ENCODE results near the gene MAN2B2. TPM values are rescaled to one million over a fixed set of nuclear protein-coding genes. Genes with fewer than 3 reads are reported as not detected.

Gene MAN2B2
- total RNA-seq, 2 experiments from 2014 or later = 10.8 to 13.0 TPM

GRCh38 chr4:6541789-6542188 lies 33.2 kb upstream of the MAN2B2 start:
- ChIA-PET CTCF (no interaction called here), POLR2A (no interaction called here)
- Mint-ChIP-seq H3K4me1 (ENCODE audit: low read depth) (no peaks in the 10 kb centered on the region), H3K36me3 (ENCODE audit: low read depth) (no peaks in the 10 kb centered on the region), H3K9me3 (no peaks in the 10 kb centered on the region), H3K27me3 (peaks cover 6% of the 10 kb centered on the region), H3K27ac (no peak overlapping the region), H3K4me3 (no peak overlapping the region)
- no peak for ATAC-seq
- no peak for DNase-seq
- intact Hi-C loops (cut with micrococcal nuclease) = no loop called here
- TF ChIP-seq CTCF (IDR thresholded peaks at IDR 0.05) = no peak

- ATAC-seq (no peak), DNase-seq (no peak)
- intact Hi-C loops (cut with micrococcal nuclease) = no loop called here
- no peak overlapping the region for H3K4me3 Mint-ChIP-seq
- no peaks in the 10 kb centered on the region for H3K4me1 Mint-ChIP-seq (ENCODE audit: low read depth)
- H3K36me3 Mint-ChIP-seq (ENCODE audit: low read depth) = no peaks in the 10 kb centered on the region
- no peaks in the 10 kb centered on the region for H3K9me3 Mint-ChIP-seq
- H3K27ac Mint-ChIP-seq = no peak overlapping the region
- ChIA-PET POLR2A (no interaction called here), CTCF (no interaction called here)
- no peak for TF ChIP-seq CTCF (IDR thresholded peaks at IDR 0.05)
- H3K27me3 Mint-ChIP-seq = peaks cover 10% of the 10 kb centered on the region
These were observed 32.0 kb upstream of the MAN2B2 start for GRCh38 chr4:6542951-6543350.

- peaks cover under 1% of the 10 kb centered on the region for H3K9me3 Mint-ChIP-seq
- TF ChIP-seq CTCF (IDR thresholded peaks at IDR 0.05) = no peak
- no peak overlapping the region for H3K4me3 Mint-ChIP-seq
These were observed 28.9 kb upstream of the MAN2B2 start for GRCh38 chr4:6546091-6546490.

GRCh38 chr4:6546681-6547447 lies 28.1 kb upstream of the MAN2B2 start:
- ATAC-seq = peak; percentile 69
- peak; percentile 91 for TF ChIP-seq CTCF (IDR thresholded peaks at IDR 0.05)
- H3K27me3 Mint-ChIP-seq = peaks cover 19% of the 10 kb centered on the region
- H3K27ac Mint-ChIP-seq = no peak overlapping the region
- ChIA-PET POLR2A (no interaction called here), CTCF (interaction anchor here (0.6 to 2.1 kb wide), 24 partner anchors 8 to 298 kb away, joined by 3 to 15 read pairs (median 4); partner anchors contain the start of gene MAN2B2)
- no peaks in the 10 kb centered on the region for H3K4me1 Mint-ChIP-seq (ENCODE audit: low read depth)
- intact Hi-C loops (cut with micrococcal nuclease) = no loop called here
- no peak overlapping the region for H3K4me3 Mint-ChIP-seq
- DNase-seq = peak; percentile 66
- H3K9me3 Mint-ChIP-seq = peaks cover 8% of the 10 kb centered on the region
- peaks cover 3% of the 10 kb centered on the region for H3K36me3 Mint-ChIP-seq (ENCODE audit: low read depth)

More at GRCh38 chr4:6546091-6546490, 28.9 kb upstream of the MAN2B2 start:
- POLR2A ChIA-PET = no interaction called here
- H3K27ac Mint-ChIP-seq = no peak overlapping the region
- intact Hi-C loops (cut with micrococcal nuclease) = no loop called here
- DNase-seq (no peak), ATAC-seq (no peak)
- H3K27me3 Mint-ChIP-seq = peaks cover 19% of the 10 kb centered on the region
- no peaks in the 10 kb centered on the region for H3K36me3 Mint-ChIP-seq (ENCODE audit: low read depth)
- CTCF ChIA-PET = interaction anchor here (0.6 to 2.1 kb wide), 19 partner anchors 8 to 295 kb away, joined by 3 to 5 read pairs (median 4); partner anchors contain the start of gene MAN2B2
- H3K4me1 Mint-ChIP-seq (ENCODE audit: low read depth) = no peaks in the 10 kb centered on the region

DNA sequence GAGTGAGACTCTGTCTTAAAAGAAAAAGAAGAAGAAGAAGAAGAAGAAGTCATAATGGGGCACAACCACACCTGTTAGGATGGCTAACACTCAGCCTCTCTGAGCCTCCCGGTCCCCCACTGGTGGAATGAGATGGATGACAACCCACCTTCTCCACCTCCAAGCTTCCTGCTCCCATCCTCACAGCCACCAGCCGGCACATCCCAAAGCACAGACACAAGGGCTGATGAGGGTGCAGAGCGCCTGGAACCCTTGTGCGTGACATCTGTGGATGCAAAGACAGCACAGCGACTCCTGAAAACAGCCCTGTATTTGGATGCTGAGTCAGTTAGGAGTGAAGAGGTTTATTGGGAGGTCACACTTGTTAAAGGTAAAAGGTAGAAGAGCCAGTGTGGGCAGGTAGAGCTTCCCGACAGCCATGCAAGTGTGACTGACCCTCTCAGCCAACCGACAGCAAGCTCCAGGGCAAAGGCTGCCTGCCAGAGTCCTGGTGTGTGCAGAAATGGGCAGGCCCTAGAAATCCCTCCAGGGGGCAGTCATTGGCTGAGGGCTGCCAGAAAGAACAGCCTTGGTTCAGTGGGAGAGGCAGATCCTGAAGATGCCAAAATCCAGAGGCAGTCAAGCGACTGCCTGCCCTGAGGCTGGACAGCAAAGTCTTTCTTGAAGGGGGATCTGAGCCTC lies 26.6 kb upstream of the MAN2B2 start:
- H3K36me3 Mint-ChIP-seq (ENCODE audit: low read depth) = peaks cover 3% of the 10 kb centered on the region
- DNase-seq (no peak), ATAC-seq (no peak)
- H3K4me1 Mint-ChIP-seq (ENCODE audit: low read depth) = no peaks in the 10 kb centered on the region
- no peak overlapping the region for H3K4me3 Mint-ChIP-seq
- H3K9me3 Mint-ChIP-seq = peaks cover 10% of the 10 kb centered on the region
- H3K27me3 Mint-ChIP-seq = peaks cover 19% of the 10 kb centered on the region
- no peak overlapping the region for H3K27ac Mint-ChIP-seq
- no peak for TF ChIP-seq CTCF (IDR thresholded peaks at IDR 0.05)
- ChIA-PET CTCF (interaction anchor here (1.0 to 2.0 kb wide), 2 partner anchors 13 to 216 kb away, joined by 5 to 15 read pairs; no protein-coding TSS in a partner anchor), POLR2A (no interaction called here)
- intact Hi-C loops (cut with micrococcal nuclease) = no loop called here

All from activated CD8-positive, alpha-beta T cell treated with anti-CD3 and anti-CD28 coated beads for 36 hours (primary cell).